Measurements from ENCODE around the gene MAG. TPM values are rescaled to one million over a fixed set of nuclear protein-coding genes. Genes with fewer than 3 reads are reported as not detected.

The MAG gene
- total RNA-seq, 1 donor from 2014 or later, result not detected

- H3K27ac Mint-ChIP-seq (ENCODE audit: unreplicated experiment), result no peak overlapping the region
These were observed 8.3 kb downstream of the MAG start for GRCh38 chr19:35300339-35300649.

GRCh38 chr19:35301961-35302360 lies 10.0 kb downstream of the MAG start:
- H3K4me1 Mint-ChIP-seq (ENCODE audit: unreplicated experiment), result no peaks in the 10 kb centered on the region
- H3K27ac Mint-ChIP-seq (ENCODE audit: unreplicated experiment), result no peak overlapping the region
- H3K4me3 Mint-ChIP-seq (ENCODE audit: unreplicated experiment), result no peak overlapping the region
- H3K27me3 Mint-ChIP-seq (ENCODE audit: unreplicated experiment), result no peaks in the 10 kb centered on the region
- no peak for DNase-seq (ENCODE audit: extremely low spot score, unreplicated experiment)
- TF ChIP-seq, protein P1, sequence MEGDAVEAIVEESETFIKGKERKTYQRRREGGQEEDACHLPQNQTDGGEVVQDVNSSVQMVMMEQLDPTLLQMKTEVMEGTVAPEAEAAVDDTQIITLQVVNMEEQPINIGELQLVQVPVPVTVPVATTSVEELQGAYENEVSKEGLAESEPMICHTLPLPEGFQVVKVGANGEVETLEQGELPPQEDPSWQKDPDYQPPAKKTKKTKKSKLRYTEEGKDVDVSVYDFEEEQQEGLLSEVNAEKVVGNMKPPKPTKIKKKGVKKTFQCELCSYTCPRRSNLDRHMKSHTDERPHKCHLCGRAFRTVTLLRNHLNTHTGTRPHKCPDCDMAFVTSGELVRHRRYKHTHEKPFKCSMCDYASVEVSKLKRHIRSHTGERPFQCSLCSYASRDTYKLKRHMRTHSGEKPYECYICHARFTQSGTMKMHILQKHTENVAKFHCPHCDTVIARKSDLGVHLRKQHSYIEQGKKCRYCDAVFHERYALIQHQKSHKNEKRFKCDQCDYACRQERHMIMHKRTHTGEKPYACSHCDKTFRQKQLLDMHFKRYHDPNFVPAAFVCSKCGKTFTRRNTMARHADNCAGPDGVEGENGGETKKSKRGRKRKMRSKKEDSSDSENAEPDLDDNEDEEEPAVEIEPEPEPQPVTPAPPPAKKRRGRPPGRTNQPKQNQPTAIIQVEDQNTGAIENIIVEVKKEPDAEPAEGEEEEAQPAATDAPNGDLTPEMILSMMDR (IDR thresholded peaks at IDR 0.05), result no peak
- H3K9me3 Mint-ChIP-seq (ENCODE audit: unreplicated experiment), result no peaks in the 10 kb centered on the region
- no peaks in the 10 kb centered on the region for H3K36me3 Mint-ChIP-seq (ENCODE audit: unreplicated experiment)

More at GRCh38 chr19:35300339-35300649, 8.3 kb downstream of the MAG start:
- TF ChIP-seq, protein P1 (IDR thresholded peaks at IDR 0.05), result no peak
- Mint-ChIP-seq H3K9me3 (ENCODE audit: unreplicated experiment) (no peaks in the 10 kb centered on the region), H3K4me1 (ENCODE audit: unreplicated experiment) (no peaks in the 10 kb centered on the region), H3K27me3 (ENCODE audit: unreplicated experiment) (no peaks in the 10 kb centered on the region), H3K36me3 (ENCODE audit: unreplicated experiment) (no peaks in the 10 kb centered on the region), H3K4me3 (ENCODE audit: unreplicated experiment) (no peak overlapping the region)
- no peak for DNase-seq (ENCODE audit: extremely low spot score, unreplicated experiment)

DNA sequence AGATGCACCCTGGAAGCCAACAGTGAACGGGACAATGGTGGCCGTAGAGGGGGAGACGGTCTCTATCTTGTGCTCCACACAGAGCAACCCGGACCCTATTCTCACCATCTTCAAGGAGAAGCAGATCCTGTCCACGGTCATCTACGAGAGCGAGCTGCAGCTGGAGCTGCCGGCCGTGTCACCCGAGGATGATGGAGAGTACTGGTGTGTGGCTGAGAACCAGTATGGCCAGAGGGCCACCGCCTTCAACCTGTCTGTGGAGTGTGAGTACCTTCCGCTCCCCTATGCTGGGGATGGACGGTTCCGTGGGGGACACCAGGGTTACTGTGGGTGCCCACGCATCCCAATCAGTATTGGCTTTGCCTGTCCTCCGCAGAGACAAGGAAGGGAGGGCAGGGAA lies 10.5 kb downstream of the MAG start:
- H3K36me3 Mint-ChIP-seq (ENCODE audit: unreplicated experiment), result no peaks in the 10 kb centered on the region
- H3K4me3 Mint-ChIP-seq (ENCODE audit: unreplicated experiment), result no peak overlapping the region
- H3K27me3 Mint-ChIP-seq (ENCODE audit: unreplicated experiment), result no peaks in the 10 kb centered on the region
- H3K9me3 Mint-ChIP-seq (ENCODE audit: unreplicated experiment), result no peaks in the 10 kb centered on the region
- TF ChIP-seq, protein P1 (IDR thresholded peaks at IDR 0.05), result no peak
- H3K4me1 Mint-ChIP-seq (ENCODE audit: unreplicated experiment), result no peaks in the 10 kb centered on the region
- no peak overlapping the region for H3K27ac Mint-ChIP-seq (ENCODE audit: unreplicated experiment)
- DNase-seq (ENCODE audit: extremely low spot score, unreplicated experiment), result no peak

- TF ChIP-seq, protein P1 (IDR thresholded peaks at IDR 0.05), result no peak
- Mint-ChIP-seq H3K27ac (ENCODE audit: unreplicated experiment) (no peak overlapping the region), H3K4me1 (ENCODE audit: unreplicated experiment) (no peaks in the 10 kb centered on the region), H3K4me3 (ENCODE audit: unreplicated experiment) (no peak overlapping the region), H3K27me3 (ENCODE audit: unreplicated experiment) (peaks cover 4% of the 10 kb centered on the region), H3K9me3 (ENCODE audit: unreplicated experiment) (no peaks in the 10 kb centered on the region), H3K36me3 (ENCODE audit: unreplicated experiment) (no peaks in the 10 kb centered on the region)
- no peak for DNase-seq (ENCODE audit: extremely low spot score, unreplicated experiment)
These were observed 11.5 kb downstream of the MAG start for GRCh38 chr19:35303357-35303915.

DNA sequence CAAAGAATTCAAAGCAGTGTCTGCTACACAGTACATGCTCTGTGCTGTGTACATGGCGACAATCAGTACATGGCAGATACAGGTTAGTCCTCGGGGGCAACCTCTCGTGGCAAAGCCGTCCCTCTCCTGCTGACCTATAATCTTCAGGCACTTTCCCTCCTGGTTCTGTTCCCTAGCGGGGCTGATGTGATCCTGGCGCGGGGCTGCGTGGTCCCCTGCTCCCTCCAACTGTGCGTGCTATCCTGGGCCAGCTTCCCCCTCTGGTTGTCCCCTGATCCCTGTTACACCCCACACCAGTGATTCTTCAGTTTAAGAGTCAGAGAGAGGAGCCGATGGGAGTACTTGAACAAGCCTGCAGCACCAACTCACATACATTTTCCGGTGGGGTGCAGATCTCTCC lies 12.1 kb downstream of the MAG start:
- TF ChIP-seq, protein P1 (IDR thresholded peaks at IDR 0.05), result no peak
- Mint-ChIP-seq H3K36me3 (ENCODE audit: unreplicated experiment) (no peaks in the 10 kb centered on the region), H3K4me3 (ENCODE audit: unreplicated experiment) (no peak overlapping the region), H3K27me3 (ENCODE audit: unreplicated experiment) (peaks cover 4% of the 10 kb centered on the region), H3K27ac (ENCODE audit: unreplicated experiment) (no peak overlapping the region), H3K4me1 (ENCODE audit: unreplicated experiment) (no peaks in the 10 kb centered on the region), H3K9me3 (ENCODE audit: unreplicated experiment) (no peaks in the 10 kb centered on the region)
- DNase-seq (ENCODE audit: extremely low spot score, unreplicated experiment), result no peak

Data from osteocyte (in vitro differentiated cells).